ENCODE results near the gene DGKI. TPM values are rescaled to one million over a fixed set of nuclear protein-coding genes. Genes with fewer than 3 reads are reported as not detected.

Gene DGKI
- 2.0 and 4.7 TPM in 2 replicates for total RNA-seq (ENCODE audit: low replicate concordance)

GRCh38 chr7:137846827-137847567 is at the start of gene DGKI:
Gene DGKI (minus strand): TSS chr7:137846974.
- H3K4me3 ChIP-seq (ENCODE audit: low read depth, low read length), result peak within 1 kb of the TSS; percentile 67
- no peak for TF ChIP-seq CTCF (IDR thresholded peaks at IDR 0.05; ENCODE audit: insufficient read depth, low read length)
- no peak for DNase-seq (ENCODE audit: low read depth)

GRCh38 chr7:137895301-137896221 is 48.8 kb upstream of the DGKI start:
- no peak for TF ChIP-seq CTCF (IDR thresholded peaks at IDR 0.05; ENCODE audit: insufficient read depth, low read length)
- H3K4me3 ChIP-seq (ENCODE audit: low read depth, low read length), result no peak overlapping the region
- no peak for DNase-seq (ENCODE audit: low read depth)

- no peak for DNase-seq (ENCODE audit: low read depth)
- no peak overlapping the region for H3K4me3 ChIP-seq (ENCODE audit: low read depth, low read length)
- no peak for TF ChIP-seq CTCF (IDR thresholded peaks at IDR 0.05; ENCODE audit: insufficient read depth, low read length)
Observed at GRCh38 chr7:137893143-137893742, 46.5 kb upstream of the DGKI start.

GRCh38 chr7:137891016-137891655 is 44.4 kb upstream of the DGKI start:
- no peak for TF ChIP-seq CTCF (IDR thresholded peaks at IDR 0.05; ENCODE audit: insufficient read depth, low read length)
- H3K4me3 ChIP-seq (ENCODE audit: low read depth, low read length), result no peak overlapping the region
- DNase-seq (ENCODE audit: low read depth), result no peak

GRCh38 chr7:137890449-137890921 is 43.7 kb upstream of the DGKI start:
- no peak for TF ChIP-seq CTCF (IDR thresholded peaks at IDR 0.05; ENCODE audit: insufficient read depth, low read length)
- no peak overlapping the region for H3K4me3 ChIP-seq (ENCODE audit: low read depth, low read length)
- no peak for DNase-seq (ENCODE audit: low read depth)

- no peak overlapping the region for H3K4me3 ChIP-seq (ENCODE audit: low read depth, low read length)
- no peak for DNase-seq (ENCODE audit: low read depth)
- TF ChIP-seq CTCF (IDR thresholded peaks at IDR 0.05; ENCODE audit: insufficient read depth, low read length), result no peak
Observed at GRCh38 chr7:137888241-137888640, 41.5 kb upstream of the DGKI start.

All from fibroblast of the aortic adventitia (primary cell).